ENCODE data around the gene TMEM132D. TPM values are rescaled to one million over a fixed set of nuclear protein-coding genes. Genes with fewer than 3 reads are reported as not detected.

The TMEM132D gene
- total and polyA plus RNA-seq, 2 of the 4 experiments (the other 2 are of a cell fraction) = not detected

GRCh38 chr12:129844662-129845220 is 59.1 kb downstream of the TMEM132D start:
- in situ Hi-C loops (cut with MboI; ENCODE audit: low sequenced_read_pairs) = no loop called here
- no peak overlapping the region for H2AK9ac ChIP-seq (replicated peaks; ENCODE audit: low read depth, low read length, poor library complexity)
- no peaks in the 10 kb centered on the region for H4K20me1 ChIP-seq (ENCODE audit: insufficient read depth, low read length)
- no TSS peak for BruUV-seq (replicated peaks)
- DNase-seq (no peak), ATAC-seq (ENCODE audit: low read depth) (no peak)
- H3K27me3 ChIP-seq (ENCODE audit: control insufficient read depth, insufficient read depth, low read length) = no peaks in the 10 kb centered on the region
- no peak overlapping the region for H3K18ac ChIP-seq (ENCODE audit: low read depth, low read length)
- no CpG with 5 or more reads among the region's 5 CpGs for WGBS, 2 experiments (ENCODE audit: extremely low coverage in 2 of 2, insufficient read length in 1 of 2)
- no peak overlapping the region for H3K4me3 ChIP-seq (ENCODE audit: insufficient read depth, low read depth, low read length)
- H3K4me2 ChIP-seq (ENCODE audit: low read depth, low read length) = no peak overlapping the region
- H4K5ac ChIP-seq (ENCODE audit: low read depth, low read length) = no peak overlapping the region
- intact Hi-C loops (cut with micrococcal nuclease) = no loop called here
- H3K36me3 ChIP-seq (ENCODE audit: control insufficient read depth, insufficient read depth, low read length) = no peaks in the 10 kb centered on the region
- H2AFZ ChIP-seq (replicated peaks; ENCODE audit: low read length, poor library complexity) = no peak overlapping the region
- dilution Hi-C loops (cut with HindIII; ENCODE audit: low sequenced_read_pairs, unreplicated experiment) = no loop called here
- no peak overlapping the region for H3K56ac ChIP-seq (ENCODE audit: extremely low read depth, insufficient read depth, low read length)
- no peaks in the 10 kb centered on the region for H3K4me1 ChIP-seq (ENCODE audit: control insufficient read depth, insufficient read depth, low read length)
- H3K9me1 ChIP-seq (ENCODE audit: insufficient read depth, low read length) = no peaks in the 10 kb centered on the region
- no peak overlapping the region for H3K4ac ChIP-seq (ENCODE audit: low read depth, low read length)
- no peak overlapping the region for H3K27ac ChIP-seq (ENCODE audit: insufficient read depth, low read length)
- no peak overlapping the region for H2BK5ac ChIP-seq (ENCODE audit: low read depth, low read length, poor library complexity, severe bottlenecking)
- no peak overlapping the region for H3K14ac ChIP-seq (replicated peaks; ENCODE audit: low read depth, low read length)
- H2BK120ac ChIP-seq (ENCODE audit: low read depth, low read length) = no peak overlapping the region
- H4K91ac ChIP-seq (ENCODE audit: insufficient read depth, low read depth, low read length) = no peak overlapping the region
- H3K9me3 ChIP-seq (ENCODE audit: control insufficient read depth, insufficient read depth, low read length) = peaks cover 19% of the 10 kb centered on the region
- no peak overlapping the region for H2BK15ac ChIP-seq (ENCODE audit: low read depth, low read length)
- TF ChIP-seq POLR2A (IDR thresholded peaks at IDR 0.05; ENCODE audit: low read depth, low read length) (no peak), MXI1 (IDR thresholded peaks at IDR 0.05; ENCODE audit: borderline replicate concordance, low read depth, low read length) (no peak), CHD1 (IDR thresholded peaks at IDR 0.05; ENCODE audit: low read depth, low read length) (no peak), SMC3 (IDR thresholded peaks at IDR 0.05; ENCODE audit: low read depth, low read length) (no peak)
- H3K9ac ChIP-seq (ENCODE audit: low read depth, low read length) = no peak overlapping the region
- H4K8ac ChIP-seq (ENCODE audit: low read depth in 2 of 2, low read length in 2 of 2) = no peak overlapping the region
- H3K79me1 ChIP-seq (ENCODE audit: low read depth in 1 of 2, low read length in 2 of 2) = no peaks in the 10 kb centered on the region
- H2AK5ac ChIP-seq (ENCODE audit: low read depth, low read length) = no peak overlapping the region
- CTCF ChIA-PET = no interaction called here
- no peak overlapping the region for H3K23ac ChIP-seq (ENCODE audit: low read depth, low read length)
- POLR2A ChIA-PET (ENCODE audit: unreplicated experiment) = no interaction called here
- no peak overlapping the region for H2BK20ac ChIP-seq (ENCODE audit: low read depth, low read length)
